Effector memory CD4-positive, alpha-beta T cell (primary cell): ENCODE data around the gene DPP6.
A peak's percentile ranks its signal among the peaks of the same experiment; 100 is the strongest.
"Not testable (repeated sequence)": the region's sequence is repeated elsewhere in the genome, so short reads cannot be mapped to it uniquely, and the experiment has no call there.

Source experiments
- DNase-seq, 3 donors: peaks; one replicate each; pipeline ENCODE4 v3.0.0-alpha.2; 2020
- H3K27ac ChIP-seq: 2 replicates; pipeline ENCODE4 v1.7.0; 2013; ENCODE audit warnings: mild to moderate bottlenecking, low read length, moderate library complexity; ENCODE audit not compliant: insufficient read depth, poor library complexity, severe bottlenecking
- H3K27me3 ChIP-seq: replicated peaks from 2 replicates; pipeline ENCODE4 v1.7.0; 2013; ENCODE audit warnings: mild to moderate bottlenecking, low read length; ENCODE audit not compliant: insufficient read depth, control insufficient read depth, poor library complexity, severe bottlenecking
- H3K36me3 ChIP-seq: 2 replicates; pipeline ENCODE4 v1.7.0; 2013; ENCODE audit warnings: mild to moderate bottlenecking, low read length, moderate library complexity; ENCODE audit not compliant: control insufficient read depth, insufficient read depth
- H3K4me1 ChIP-seq: 2 replicates; pipeline ENCODE4 v1.7.0; 2013; ENCODE audit warnings: low read length, mild to moderate bottlenecking; ENCODE audit not compliant: control insufficient read depth, insufficient read depth, poor library complexity, severe bottlenecking
- H3K4me3 ChIP-seq: 2 replicates; pipeline ENCODE4 v1.7.0; 2013; ENCODE audit warnings: low read length, low read depth, mild to moderate bottlenecking; ENCODE audit not compliant: insufficient read depth, poor library complexity, severe bottlenecking
- H3K9me3 ChIP-seq: 2 replicates; pipeline ENCODE4 v1.7.0; 2013; ENCODE audit warnings: mild to moderate bottlenecking, low read length, moderate library complexity; ENCODE audit not compliant: control insufficient read depth

DPP6 gene

DNA sequence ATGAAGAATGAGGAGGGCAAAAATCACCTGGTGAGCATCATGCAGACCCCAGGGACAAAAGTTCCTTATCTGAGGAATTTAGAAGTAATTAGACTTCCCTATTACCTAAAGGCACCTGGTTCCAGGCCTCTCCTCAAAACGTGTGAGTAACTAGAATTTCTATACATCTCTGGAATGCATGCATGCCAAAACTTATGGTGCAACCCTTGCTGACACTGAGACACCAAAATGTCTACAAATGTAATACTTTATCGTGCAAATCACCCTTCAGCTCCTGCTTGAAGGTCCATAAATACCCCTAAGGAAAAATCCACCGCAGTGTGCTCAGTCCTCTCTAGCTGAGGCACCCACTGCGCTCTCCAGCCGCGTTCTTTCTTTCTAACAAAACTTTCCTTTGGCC is 866.5 kb downstream of the DPP6 start:
- Histone ChIP-seq H3K27me3 (peaks cover 7% of the 10 kb centered on the region), H3K9me3 (no peaks in the 10 kb centered on the region), H3K27ac (no peak overlapping the region), H3K36me3 (no peaks in the 10 kb centered on the region), H3K4me1 (peaks cover 7% of the 10 kb centered on the region), H3K4me3 (no peak overlapping the region)
- DNase-seq: no peak

DNA sequence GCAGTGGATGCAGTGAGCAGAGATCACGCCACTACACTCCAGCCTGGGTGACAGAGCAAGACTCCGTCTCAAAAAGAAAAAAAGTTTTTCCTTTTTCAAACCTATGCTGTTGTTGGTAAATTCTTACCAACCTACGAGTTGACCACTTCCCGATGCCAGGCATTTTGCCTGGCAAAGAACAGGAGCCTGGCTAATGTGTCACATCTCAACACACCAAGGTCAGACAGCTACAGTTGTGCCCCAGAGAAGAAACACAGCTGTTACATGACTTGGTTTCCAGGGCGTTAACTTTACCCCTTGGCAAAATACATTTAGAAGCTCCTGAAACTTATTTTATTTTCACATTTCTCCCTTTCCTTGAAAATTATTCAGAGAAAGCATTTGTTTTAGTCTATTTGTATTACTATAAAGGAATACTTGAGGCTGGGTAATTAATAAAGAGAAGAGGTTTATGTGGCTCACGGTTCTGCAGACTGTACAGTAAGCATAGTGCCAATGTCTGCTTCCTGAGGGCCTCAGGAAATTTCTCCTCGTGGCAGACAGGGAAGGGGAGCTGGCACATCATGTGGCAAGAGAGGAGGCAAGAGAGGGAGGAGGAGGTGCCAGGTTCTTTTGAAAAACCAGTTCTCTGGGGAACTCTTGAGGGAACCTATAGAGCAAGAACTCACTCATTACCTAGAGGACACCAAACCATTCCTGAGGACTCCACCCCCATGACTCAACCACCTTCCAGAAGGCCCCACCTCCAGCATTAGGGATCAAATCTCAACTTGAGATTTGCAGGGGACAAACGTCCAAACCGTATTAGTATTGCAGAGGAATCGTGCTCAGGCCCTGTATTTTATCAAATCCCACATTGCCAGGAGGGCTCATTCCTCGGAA is 867.4 kb downstream of the DPP6 start:
- no peak for DNase-seq
- Histone ChIP-seq H3K36me3 (no peaks in the 10 kb centered on the region), H3K9me3 (no peaks in the 10 kb centered on the region), H3K27me3 (peaks cover 7% of the 10 kb centered on the region), H3K4me3 (no peak overlapping the region), H3K4me1 (no peaks in the 10 kb centered on the region), H3K27ac (no peak overlapping the region)

DNA sequence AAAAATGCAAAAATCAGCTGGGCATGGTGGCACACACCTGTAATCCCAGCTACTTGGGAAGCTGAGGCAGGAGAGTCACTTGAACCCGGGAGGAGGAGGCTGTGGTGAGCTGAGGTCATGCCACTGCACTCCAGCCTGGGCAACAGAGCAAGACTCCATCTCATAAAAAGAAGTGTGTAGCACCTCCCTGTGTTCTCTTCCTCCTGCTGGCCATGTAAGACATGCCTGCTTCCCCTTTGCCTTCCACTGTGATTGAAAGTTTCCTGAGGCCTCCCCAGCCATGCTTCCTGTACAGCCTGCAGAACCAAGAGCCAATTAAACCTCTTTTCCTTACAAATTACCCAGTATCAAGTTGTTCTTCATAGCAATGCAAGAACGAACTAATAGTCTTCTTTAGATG is 870.3 kb downstream of the DPP6 start:
- H3K9me3 ChIP-seq, H3K4me3 ChIP-seq, DNase-seq, H3K27me3 ChIP-seq, H3K4me1 ChIP-seq, H3K36me3 ChIP-seq, H3K27ac ChIP-seq: not testable (repeated sequence)

DNA sequence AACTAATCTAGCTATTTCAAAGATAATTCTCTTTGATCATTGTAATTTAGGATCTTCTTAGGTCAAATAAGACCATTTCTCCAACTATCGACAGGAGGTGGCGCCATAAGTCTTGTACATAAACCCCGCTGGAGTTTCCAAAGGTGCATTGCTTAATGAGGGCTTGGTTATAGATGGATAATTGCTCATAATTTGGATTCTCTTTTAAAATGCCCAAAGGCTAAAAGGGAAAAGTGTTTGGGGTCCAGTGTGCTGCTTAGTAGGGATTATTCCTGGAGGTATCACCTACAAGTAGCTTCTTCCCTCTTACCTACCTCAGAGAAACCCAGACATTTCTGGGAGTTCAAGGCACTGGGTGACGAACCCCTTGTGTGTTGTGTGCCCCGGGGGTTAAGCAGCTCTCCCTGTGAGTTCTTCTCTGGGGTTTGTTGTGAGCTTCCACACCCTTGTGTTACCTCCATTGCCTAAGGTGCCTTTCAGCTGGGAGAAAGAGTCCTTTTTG is 875.5 kb downstream of the DPP6 start:
- Histone ChIP-seq H3K36me3 (no peaks in the 10 kb centered on the region), H3K4me1 (peaks cover 12% of the 10 kb centered on the region), H3K27ac (peak overlapping the region; percentile 85), H3K4me3 (peak overlapping the region; percentile 69), H3K9me3 (no peaks in the 10 kb centered on the region), H3K27me3 (no peaks in the 10 kb centered on the region)
- DNase-seq: peak; percentile 41 to 69 (median 62)

DNA sequence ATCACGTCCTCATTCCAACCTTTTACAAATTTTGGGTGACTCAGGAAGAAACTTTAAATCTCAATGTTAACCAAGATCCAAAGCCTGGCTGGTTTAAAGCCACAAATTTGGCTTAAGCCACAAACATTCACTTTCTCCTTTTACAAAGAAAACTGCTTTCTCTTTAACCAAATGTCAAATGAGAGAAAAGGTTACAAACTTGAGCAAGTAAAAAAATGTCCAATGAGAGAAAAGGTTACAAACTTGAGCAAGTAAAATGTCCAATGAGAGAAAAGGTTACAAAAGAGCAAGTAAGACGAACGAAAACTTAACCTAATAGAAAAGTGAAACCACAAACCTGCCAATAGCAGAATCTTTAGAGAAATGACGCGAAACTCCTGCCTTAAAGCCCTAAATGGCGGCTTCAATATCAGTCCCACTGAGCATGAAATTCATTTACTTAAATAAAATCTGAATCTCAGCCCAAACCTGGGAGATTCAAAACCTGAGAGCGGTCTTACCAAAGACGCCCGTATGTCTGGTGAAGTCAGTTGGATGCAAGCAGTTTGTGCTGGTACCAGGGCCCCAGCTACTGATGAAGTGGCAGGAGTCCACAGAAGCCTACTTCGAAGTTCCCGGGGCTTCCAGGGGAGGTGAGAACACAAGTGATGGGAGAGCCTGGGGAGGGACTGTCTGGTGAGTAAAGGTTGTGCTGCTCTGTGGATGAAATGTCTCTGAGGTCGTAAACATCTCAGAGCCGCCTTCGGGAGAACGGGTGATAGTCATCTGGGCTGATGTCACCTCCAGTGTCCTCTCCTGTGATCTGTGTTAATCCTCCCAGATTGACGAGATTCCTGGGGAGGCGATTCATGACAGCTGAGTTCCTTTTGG is 876.2 kb downstream of the DPP6 start:
- H3K4me3 ChIP-seq: peak overlapping the region; percentile 69
- peaks cover 12% of the 10 kb centered on the region for H3K4me1 ChIP-seq
- H3K36me3 ChIP-seq: no peaks in the 10 kb centered on the region
- H3K27ac ChIP-seq: peak overlapping the region; percentile 85
- peak in 2 of 3 donors; percentile 16 to 25 for DNase-seq
- H3K9me3 ChIP-seq: no peaks in the 10 kb centered on the region
- no peaks in the 10 kb centered on the region for H3K27me3 ChIP-seq

DNA sequence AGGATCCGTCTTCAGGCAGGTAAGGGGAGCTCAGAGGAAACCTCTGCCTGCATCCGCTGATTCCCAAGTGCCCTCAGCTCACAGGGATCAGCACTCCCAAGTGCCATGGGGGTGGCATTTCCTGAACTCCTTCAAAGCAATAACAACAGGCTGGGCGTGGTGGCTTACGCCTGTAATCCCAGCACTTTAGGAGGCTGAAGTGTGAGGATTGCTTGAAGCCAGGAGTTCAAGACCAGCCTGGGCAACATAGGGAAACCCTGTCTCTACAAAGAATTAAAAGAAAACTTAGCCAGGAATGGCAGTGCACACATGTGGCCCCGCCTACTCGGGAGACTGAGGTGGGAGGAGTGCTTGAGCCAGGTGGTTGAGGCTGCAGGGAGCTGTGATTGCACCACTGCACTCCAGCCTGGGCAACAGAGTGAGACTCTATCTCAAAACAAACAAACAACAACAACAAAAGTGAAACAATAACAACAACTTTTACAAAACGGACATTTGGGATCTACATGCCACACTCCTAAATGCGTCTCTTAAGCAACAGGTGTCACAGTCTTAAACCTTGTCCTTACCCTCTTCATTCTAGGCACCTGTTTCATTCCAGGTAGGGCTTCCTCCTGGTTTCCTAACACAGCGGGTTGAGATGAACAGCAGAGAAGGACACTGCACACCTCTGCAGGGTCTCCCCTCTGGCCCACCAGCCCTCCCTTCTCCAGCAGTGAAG is 877.0 kb downstream of the DPP6 start:
- peaks cover 12% of the 10 kb centered on the region for H3K4me1 ChIP-seq
- no peak for DNase-seq
- H3K27me3 ChIP-seq: no peaks in the 10 kb centered on the region
- H3K9me3 ChIP-seq: no peaks in the 10 kb centered on the region
- H3K27ac ChIP-seq: peak overlapping the region; percentile 85
- peak overlapping the region; percentile 69 for H3K4me3 ChIP-seq
- no peaks in the 10 kb centered on the region for H3K36me3 ChIP-seq

DNA sequence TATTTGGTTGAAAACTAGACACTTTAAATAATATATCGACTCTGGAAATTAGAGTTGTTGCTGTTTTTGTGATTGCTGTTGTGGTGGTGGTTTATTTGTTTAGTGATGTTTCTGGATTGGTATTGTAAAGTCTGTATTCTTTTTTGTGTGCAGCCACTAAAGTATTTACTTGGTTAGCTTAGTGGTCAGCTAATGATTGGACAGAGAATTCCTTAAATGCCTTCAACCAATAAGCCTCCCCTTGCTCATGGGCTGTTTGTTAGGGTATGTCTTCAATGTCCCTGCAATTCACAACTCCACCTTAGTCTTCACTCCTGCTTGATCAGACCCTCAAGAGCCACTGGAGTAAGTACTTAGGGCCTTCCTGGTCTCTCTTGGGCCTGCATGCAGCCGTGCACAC is 879.7 kb downstream of the DPP6 start:
- H3K4me1 ChIP-seq: peaks cover 12% of the 10 kb centered on the region
- no peak overlapping the region for H3K27ac ChIP-seq
- no peaks in the 10 kb centered on the region for H3K27me3 ChIP-seq
- H3K9me3 ChIP-seq: no peaks in the 10 kb centered on the region
- H3K36me3 ChIP-seq: no peaks in the 10 kb centered on the region
- H3K4me3 ChIP-seq: no peak overlapping the region
- DNase-seq: no peak

DNA sequence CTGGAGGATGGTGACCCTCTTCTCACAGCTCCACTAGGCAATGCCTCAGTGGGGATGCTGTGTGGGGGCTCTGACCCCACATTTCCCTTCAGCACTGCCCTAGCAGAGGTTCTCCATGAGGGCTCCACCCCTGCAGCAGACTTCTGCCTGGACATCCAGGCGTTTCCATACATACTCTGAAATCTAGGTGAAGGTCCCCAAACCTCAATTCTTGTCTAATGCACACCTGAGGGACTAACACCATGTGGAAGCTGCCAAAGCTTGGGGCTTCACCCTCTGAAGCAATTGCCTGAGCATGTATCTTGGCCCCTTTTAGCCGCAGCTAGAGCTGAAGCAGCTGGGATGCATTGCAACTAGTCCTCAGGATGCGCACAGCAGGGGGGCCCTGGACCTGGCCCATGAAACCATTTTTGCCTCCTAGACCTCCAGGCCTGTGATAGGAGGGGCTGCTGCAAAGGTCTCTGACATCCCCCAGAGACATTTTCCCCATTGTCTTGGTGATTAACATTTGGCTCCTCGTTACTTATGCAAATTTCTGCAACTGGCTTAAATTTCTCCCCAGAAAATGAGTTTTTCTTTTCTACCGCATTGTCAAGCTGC is 882.3 kb downstream of the DPP6 start:
- H3K36me3 ChIP-seq, H3K27ac ChIP-seq, H3K27me3 ChIP-seq, DNase-seq, H3K9me3 ChIP-seq, H3K4me1 ChIP-seq, H3K4me3 ChIP-seq: not testable (repeated sequence)

DNA sequence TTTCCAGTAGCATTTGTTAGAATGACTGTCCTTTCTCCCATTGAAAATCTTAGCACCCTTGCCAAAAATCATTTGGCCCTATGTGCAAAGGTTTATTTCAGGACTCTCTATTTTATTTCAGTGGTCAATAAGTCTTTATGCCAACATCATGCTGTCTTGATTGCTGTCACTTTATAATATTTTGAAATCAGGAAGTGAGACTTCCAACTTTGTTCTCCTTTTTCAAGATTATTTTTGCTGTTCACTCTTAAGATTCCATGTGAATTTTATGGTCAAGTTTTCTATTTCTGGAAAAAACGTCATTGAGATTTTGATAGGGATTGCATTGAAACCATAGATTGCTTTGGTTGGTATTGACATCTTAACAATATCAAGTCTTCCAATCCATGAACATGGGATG is 885.6 kb downstream of the DPP6 start:
- no peak overlapping the region for H3K27ac ChIP-seq
- H3K9me3 ChIP-seq: no peaks in the 10 kb centered on the region
- H3K4me1 ChIP-seq: no peaks in the 10 kb centered on the region
- no peaks in the 10 kb centered on the region for H3K27me3 ChIP-seq
- H3K4me3 ChIP-seq: no peak overlapping the region
- no peak for DNase-seq
- H3K36me3 ChIP-seq: no peaks in the 10 kb centered on the region
